ENCODE data around the gene NUP133. TPM values are rescaled to one million over a fixed set of nuclear protein-coding genes. Genes with fewer than 3 reads are reported as not detected.
"Not testable (repeated sequence)": the region's sequence is repeated elsewhere in the genome, so short reads cannot be mapped to it uniquely, and the experiment has no call there.

Gene NUP133
- total RNA-seq, 2 donors from 2014 or later: 67.8 to 68.4 TPM

DNA sequence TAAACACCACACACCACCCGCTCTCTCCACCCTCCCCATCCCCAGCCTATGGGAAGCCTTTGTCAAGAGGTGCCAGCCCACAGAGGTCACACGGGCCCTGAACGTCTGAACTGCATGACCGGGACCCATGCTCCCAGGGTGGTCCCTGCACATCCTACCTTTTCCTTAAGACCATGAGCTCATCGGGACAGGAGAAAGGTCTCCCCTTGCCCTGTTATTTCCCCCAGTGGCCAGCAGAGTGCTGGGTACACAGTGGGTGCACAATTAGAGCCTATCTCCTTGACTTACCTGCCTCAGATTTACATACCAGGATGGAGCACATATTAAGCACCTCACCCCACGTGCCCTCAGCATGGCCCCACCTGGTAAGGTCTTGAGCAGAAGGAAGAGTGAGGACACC lies 105.1 kb downstream of the NUP133 start:
- Mint-ChIP-seq H3K4me3 (no peak overlapping the region), H3K9me3 (no peaks in the 10 kb centered on the region), H3K27ac (no peak overlapping the region), H3K36me3 (ENCODE audit: low read depth) (no peaks in the 10 kb centered on the region), H3K27me3 (ENCODE audit: insufficient read depth) (peaks cover 26% of the 10 kb centered on the region), H3K4me1 (peaks cover 14% of the 10 kb centered on the region)
- no peak overlapping the region for H3K9ac ChIP-seq (ENCODE audit: extremely low read depth, low read length, poor library complexity, severe bottlenecking)
- TF ChIP-seq, protein P1, sequence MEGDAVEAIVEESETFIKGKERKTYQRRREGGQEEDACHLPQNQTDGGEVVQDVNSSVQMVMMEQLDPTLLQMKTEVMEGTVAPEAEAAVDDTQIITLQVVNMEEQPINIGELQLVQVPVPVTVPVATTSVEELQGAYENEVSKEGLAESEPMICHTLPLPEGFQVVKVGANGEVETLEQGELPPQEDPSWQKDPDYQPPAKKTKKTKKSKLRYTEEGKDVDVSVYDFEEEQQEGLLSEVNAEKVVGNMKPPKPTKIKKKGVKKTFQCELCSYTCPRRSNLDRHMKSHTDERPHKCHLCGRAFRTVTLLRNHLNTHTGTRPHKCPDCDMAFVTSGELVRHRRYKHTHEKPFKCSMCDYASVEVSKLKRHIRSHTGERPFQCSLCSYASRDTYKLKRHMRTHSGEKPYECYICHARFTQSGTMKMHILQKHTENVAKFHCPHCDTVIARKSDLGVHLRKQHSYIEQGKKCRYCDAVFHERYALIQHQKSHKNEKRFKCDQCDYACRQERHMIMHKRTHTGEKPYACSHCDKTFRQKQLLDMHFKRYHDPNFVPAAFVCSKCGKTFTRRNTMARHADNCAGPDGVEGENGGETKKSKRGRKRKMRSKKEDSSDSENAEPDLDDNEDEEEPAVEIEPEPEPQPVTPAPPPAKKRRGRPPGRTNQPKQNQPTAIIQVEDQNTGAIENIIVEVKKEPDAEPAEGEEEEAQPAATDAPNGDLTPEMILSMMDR (conservative IDR thresholded peaks at IDR 0.05): no peak
- no peak overlapping the region for H3K4me3 ChIP-seq (ENCODE audit: low read length)
- WGBS, 2 experiments (ENCODE audit: insufficient coverage in 1 of 2, insufficient read length in 1 of 2): 86 to 89% methylated on average over 4 to 6 of the region's 6 CpGs
- peaks cover 11% of the 10 kb centered on the region for H3K27me3 ChIP-seq (ENCODE audit: control insufficient read depth, insufficient read depth, low read length, poor library complexity, severe bottlenecking)
- no peaks in the 10 kb centered on the region for H3K9me3 ChIP-seq (ENCODE audit: control insufficient read depth, low read length)
- no peak for DNase-seq
- peaks cover 5% of the 10 kb centered on the region for H3K4me1 ChIP-seq (ENCODE audit: control insufficient read depth, insufficient read depth, low read length)
- H3K27ac ChIP-seq (ENCODE audit: low read depth, low read length): no peak overlapping the region
- H3K36me3 ChIP-seq (ENCODE audit: control insufficient read depth, insufficient read depth, low read length): no peaks in the 10 kb centered on the region

DNA sequence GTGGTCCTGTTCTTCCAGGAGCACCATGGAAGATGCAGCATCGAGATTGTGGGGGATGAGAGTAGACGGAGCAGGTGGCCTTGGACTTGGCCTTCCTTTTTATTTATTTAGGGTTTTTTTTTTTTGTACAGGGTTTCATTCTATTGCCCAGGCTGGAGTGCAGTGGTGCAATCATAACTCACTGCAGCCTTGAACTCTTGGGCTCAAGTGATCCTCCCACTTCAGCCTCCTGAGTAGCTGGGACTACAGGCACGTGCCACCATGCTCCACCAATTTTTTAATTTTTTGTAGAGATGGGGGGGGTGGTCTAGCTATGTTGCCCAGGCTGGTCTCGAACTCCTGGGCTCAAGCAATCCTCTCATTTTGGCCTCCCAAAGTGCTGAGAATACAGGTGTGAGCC lies 105.8 kb downstream of the NUP133 start:
- H3K9me3 Mint-ChIP-seq; H3K27me3 ChIP-seq (ENCODE audit: control insufficient read depth, insufficient read depth, low read length, poor library complexity, severe bottlenecking); H3K36me3 ChIP-seq (ENCODE audit: control insufficient read depth, insufficient read depth, low read length); DNase-seq; H3K4me3 ChIP-seq (ENCODE audit: low read length); H3K9me3 ChIP-seq (ENCODE audit: control insufficient read depth, low read length); H3K27ac Mint-ChIP-seq; H3K27ac ChIP-seq (ENCODE audit: low read depth, low read length); H3K4me3 Mint-ChIP-seq; H3K9ac ChIP-seq (ENCODE audit: extremely low read depth, low read length, poor library complexity, severe bottlenecking); H3K4me1 ChIP-seq (ENCODE audit: control insufficient read depth, insufficient read depth, low read length); H3K36me3 Mint-ChIP-seq (ENCODE audit: low read depth): not testable (repeated sequence)
- Mint-ChIP-seq H3K4me1 (peaks cover 19% of the 10 kb centered on the region), H3K27me3 (ENCODE audit: insufficient read depth) (peaks cover 19% of the 10 kb centered on the region)
- WGBS, 2 experiments (ENCODE audit: insufficient coverage in 1 of 2, insufficient read length in 1 of 2): 86 to 92% methylated on average over 2 to 4 of the region's 4 CpGs

DNA sequence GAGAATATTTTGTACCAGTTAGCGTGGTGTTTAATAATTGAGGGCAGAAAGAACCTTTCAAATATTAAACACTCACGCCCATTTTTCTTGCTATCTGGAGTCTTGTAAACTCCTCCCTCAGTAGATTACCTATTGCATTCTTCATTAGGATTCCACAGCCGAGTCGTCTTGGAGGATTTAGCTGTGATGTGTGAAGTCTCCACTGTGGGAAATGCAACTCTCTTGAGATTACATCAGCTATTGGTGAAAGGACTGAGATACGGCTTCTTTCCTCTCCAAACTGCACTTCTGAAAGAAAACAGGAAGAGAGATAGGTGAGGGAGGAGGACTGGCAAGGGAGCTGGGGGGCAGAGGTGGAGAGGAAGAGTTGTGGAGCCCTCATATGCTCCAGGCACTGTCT lies 110.4 kb downstream of the NUP133 start:
- H3K9me3 ChIP-seq (ENCODE audit: control insufficient read depth, low read length): no peaks in the 10 kb centered on the region
- 56 to 89% methylated on average over 3 to 4 of the region's 5 CpGs for WGBS, 2 experiments (ENCODE audit: insufficient coverage in 1 of 2, insufficient read length in 1 of 2)
- TF ChIP-seq, protein P1 (conservative IDR thresholded peaks at IDR 0.05): no peak
- no peak for DNase-seq
- H3K36me3 Mint-ChIP-seq (ENCODE audit: low read depth): no peaks in the 10 kb centered on the region
- peaks cover 12% of the 10 kb centered on the region for H3K27me3 Mint-ChIP-seq (ENCODE audit: insufficient read depth)
- H3K9ac ChIP-seq (ENCODE audit: extremely low read depth, low read length, poor library complexity, severe bottlenecking): no peak overlapping the region
- H3K4me3 Mint-ChIP-seq: no peak overlapping the region
- no peak overlapping the region for H3K27ac Mint-ChIP-seq
- peaks cover 3% of the 10 kb centered on the region for H3K9me3 Mint-ChIP-seq
- H3K4me1 ChIP-seq (ENCODE audit: control insufficient read depth, insufficient read depth, low read length): no peaks in the 10 kb centered on the region
- H3K4me1 Mint-ChIP-seq: peaks cover 20% of the 10 kb centered on the region
- no peaks in the 10 kb centered on the region for H3K36me3 ChIP-seq (ENCODE audit: control insufficient read depth, insufficient read depth, low read length)
- no peak overlapping the region for H3K27ac ChIP-seq (ENCODE audit: low read depth, low read length)
- H3K27me3 ChIP-seq (ENCODE audit: control insufficient read depth, insufficient read depth, low read length, poor library complexity, severe bottlenecking): no peaks in the 10 kb centered on the region
- no peak overlapping the region for H3K4me3 ChIP-seq (ENCODE audit: low read length)

DNA sequence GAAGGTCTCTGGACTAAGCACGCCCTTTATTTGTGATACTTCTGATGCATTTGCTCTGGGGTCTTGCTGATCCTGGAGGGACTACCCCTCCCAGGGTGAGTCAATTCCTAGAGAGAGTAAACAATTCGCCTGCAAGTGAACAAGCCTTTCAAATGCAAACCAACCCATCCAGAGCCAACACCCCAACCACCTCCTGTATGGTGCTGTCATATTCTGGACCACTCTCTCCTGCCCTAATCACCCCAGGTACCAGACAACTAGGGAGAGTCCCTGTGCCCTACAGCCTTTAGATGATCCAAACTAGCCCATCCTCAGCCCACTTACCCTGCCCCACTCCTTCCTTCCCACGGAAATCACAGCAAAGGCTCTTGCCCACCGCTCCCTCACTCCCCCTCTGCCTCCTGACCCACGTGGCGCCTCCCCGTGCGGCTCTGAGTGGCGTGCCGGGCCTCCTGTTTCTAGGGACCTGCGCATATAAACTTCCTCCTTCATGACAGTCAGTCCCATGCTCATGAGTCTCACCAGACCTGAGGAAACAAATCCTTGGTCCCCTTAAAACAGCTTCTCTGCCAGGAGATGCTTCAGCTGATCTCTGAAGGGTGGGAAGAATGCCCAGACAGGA lies 111.4 kb downstream of the NUP133 start:
- H3K4me1 Mint-ChIP-seq: peaks cover 20% of the 10 kb centered on the region
- Histone ChIP-seq H3K9ac (ENCODE audit: extremely low read depth, low read length, poor library complexity, severe bottlenecking) (no peak overlapping the region), H3K4me3 (ENCODE audit: low read length) (no peak overlapping the region), H3K27ac (ENCODE audit: low read depth, low read length) (no peak overlapping the region), H3K27me3 (ENCODE audit: control insufficient read depth, insufficient read depth, low read length, poor library complexity, severe bottlenecking) (no peaks in the 10 kb centered on the region), H3K36me3 (ENCODE audit: control insufficient read depth, insufficient read depth, low read length) (no peaks in the 10 kb centered on the region), H3K4me1 (ENCODE audit: control insufficient read depth, insufficient read depth, low read length) (no peaks in the 10 kb centered on the region), H3K9me3 (ENCODE audit: control insufficient read depth, low read length) (no peaks in the 10 kb centered on the region)
- WGBS, 2 experiments (ENCODE audit: insufficient coverage in 1 of 2, insufficient read length in 1 of 2): 68 to 72% methylated on average over 10 to 11 of the region's 11 CpGs
- peaks cover 3% of the 10 kb centered on the region for H3K9me3 Mint-ChIP-seq
- H3K36me3 Mint-ChIP-seq (ENCODE audit: low read depth): no peaks in the 10 kb centered on the region
- no peak for DNase-seq
- peaks cover 8% of the 10 kb centered on the region for H3K27me3 Mint-ChIP-seq (ENCODE audit: insufficient read depth)
- no peak overlapping the region for H3K4me3 Mint-ChIP-seq
- H3K27ac Mint-ChIP-seq: no peak overlapping the region
- TF ChIP-seq, protein P1 (conservative IDR thresholded peaks at IDR 0.05): no peak

DNA sequence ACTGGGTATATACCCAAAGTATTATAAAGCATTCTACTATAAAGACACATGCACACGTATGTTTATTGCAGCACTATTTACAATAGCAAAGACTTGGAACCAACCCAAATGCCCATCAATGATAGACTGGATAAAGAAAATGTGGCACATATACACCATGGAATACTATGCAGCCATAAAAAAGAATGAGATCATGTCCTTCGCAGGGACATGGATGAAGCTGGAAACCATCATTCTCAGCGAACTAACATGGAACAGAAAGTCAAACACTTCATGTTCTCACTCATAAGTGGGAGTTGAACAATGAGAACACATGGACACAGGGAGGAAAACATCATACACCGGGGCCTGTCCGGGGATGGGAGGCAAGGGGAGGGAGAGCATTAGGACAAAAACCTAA lies 113.6 kb downstream of the NUP133 start:
- H3K27ac ChIP-seq (ENCODE audit: low read depth, low read length); H3K9me3 ChIP-seq (ENCODE audit: control insufficient read depth, low read length); H3K9me3 Mint-ChIP-seq; H3K4me3 Mint-ChIP-seq; H3K36me3 Mint-ChIP-seq (ENCODE audit: low read depth); H3K4me1 ChIP-seq (ENCODE audit: control insufficient read depth, insufficient read depth, low read length); H3K9ac ChIP-seq (ENCODE audit: extremely low read depth, low read length, poor library complexity, severe bottlenecking); H3K36me3 ChIP-seq (ENCODE audit: control insufficient read depth, insufficient read depth, low read length); H3K27ac Mint-ChIP-seq; H3K4me3 ChIP-seq (ENCODE audit: low read length); H3K27me3 ChIP-seq (ENCODE audit: control insufficient read depth, insufficient read depth, low read length, poor library complexity, severe bottlenecking); DNase-seq: not testable (repeated sequence)
- WGBS, 2 experiments (ENCODE audit: insufficient coverage in 1 of 2, insufficient read length in 1 of 2): 91 to 96% methylated on average over 3 to 4 of the region's 5 CpGs
- Mint-ChIP-seq H3K4me1 (peaks cover 20% of the 10 kb centered on the region), H3K27me3 (ENCODE audit: insufficient read depth) (peaks cover 16% of the 10 kb centered on the region)

Data from endodermal cell (in vitro differentiated cells).